H1 (cell line): Measurements from ENCODE around the gene ANAPC10. TPM values are rescaled to one million over a fixed set of nuclear protein-coding genes. Genes with fewer than 3 reads are reported as not detected.

ENCODE experiments used
- MAFK ChIP-seq: IDR thresholded peaks from 2 replicates; pipeline ENCODE4 v1.6.1; 2012; ENCODE audit warnings: low read depth, mild to moderate bottlenecking, improper control_type of control experiment, low read length
- SIN3A ChIP-seq, 2 experiments: IDR thresholded peaks in 1 of 2; conservative IDR thresholded peaks in 1 of 2; 2 replicates each; pipeline ENCODE4 v1.6.1; 2011 to 2012; ENCODE audit warnings: low read length in 2 of 2, improper control_type of control experiment in 1 of 2, low read depth in 1 of 2, mild to moderate bottlenecking in 1 of 2
- SP1 ChIP-seq: IDR thresholded peaks from 2 replicates; pipeline ENCODE4 v1.6.1; 2011; ENCODE audit warnings: low read depth, low read length
- polyA plus RNA-seq, 7 experiments: library from polyadenylated mRNA; depleted of rRNA in 3 of 7; stranded (reverse) in 5 of 7; unstranded in 2 of 7; fragments of >200 nt in 5 of 7; fragments of 200-250 nt in 2 of 7; gene quantifications; 1 replicate in 5 of 7; 2 replicates in 1 of 7; 4 replicates in 1 of 7; pipeline versions ENCODE4 v1.2.1 to v1.2.3, GENCODE V29; 2011 to 2013; ENCODE audit warnings: missing spikeins in 2 of 7, mixed read lengths in 2 of 7
- total RNA-seq: library from RNA; stranded (reverse); fragmentation: NEBNext Ultra II Directional; extraction: Animal tissue kit (Norgen Biotek cat#: 25700); gene quantifications from 2 replicates; pipeline ENCODE4 v1.2.1, GENCODE V29; 2021
- TF ChIP-seq, protein P1 (sequence below): IDR thresholded peaks from 2 replicates; pipeline ENCODE4 v1.6.1; 2012; ENCODE audit warnings: low read length, inconsistent platforms
- TF ChIP-seq, protein P2 (sequence below): IDR thresholded peaks from 2 replicates; pipeline ENCODE4 v1.6.1; 2011; ENCODE audit warnings: low read depth, mild to moderate bottlenecking, low read length; ENCODE audit not compliant: insufficient read depth
- TF ChIP-seq, protein P3 (sequence below): IDR thresholded peaks from 2 replicates; pipeline ENCODE4 v1.6.1; 2012; ENCODE audit warnings: inconsistent platforms

ANAPC10 gene
- total and polyA plus RNA-seq, 2 of the 8 experiments (the other 6 are each of a cell fraction or from before 2014, with no cell fraction given): 17.6 to 23.3 TPM

DNA sequence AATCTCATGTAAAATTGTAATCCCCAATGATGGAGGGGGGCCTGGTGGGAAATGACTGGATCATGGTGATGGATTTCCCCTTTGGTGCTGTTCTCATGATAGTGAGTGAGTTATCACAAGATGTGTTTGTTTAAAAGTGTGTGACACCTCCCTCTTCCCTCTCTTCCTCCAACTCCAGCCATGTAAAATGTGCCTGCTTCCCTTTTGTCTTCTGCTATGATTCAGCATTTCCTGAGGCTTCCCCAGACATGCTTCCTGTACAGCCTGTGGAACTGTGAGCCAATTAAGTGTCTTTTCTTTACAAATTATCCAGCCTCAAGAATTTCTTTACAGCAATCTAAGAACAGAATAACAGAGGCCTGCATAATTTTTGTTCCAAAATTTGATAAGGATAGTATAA, 85.2 kb downstream of the ANAPC10 start (continued):
- TF ChIP-seq, protein P1, sequence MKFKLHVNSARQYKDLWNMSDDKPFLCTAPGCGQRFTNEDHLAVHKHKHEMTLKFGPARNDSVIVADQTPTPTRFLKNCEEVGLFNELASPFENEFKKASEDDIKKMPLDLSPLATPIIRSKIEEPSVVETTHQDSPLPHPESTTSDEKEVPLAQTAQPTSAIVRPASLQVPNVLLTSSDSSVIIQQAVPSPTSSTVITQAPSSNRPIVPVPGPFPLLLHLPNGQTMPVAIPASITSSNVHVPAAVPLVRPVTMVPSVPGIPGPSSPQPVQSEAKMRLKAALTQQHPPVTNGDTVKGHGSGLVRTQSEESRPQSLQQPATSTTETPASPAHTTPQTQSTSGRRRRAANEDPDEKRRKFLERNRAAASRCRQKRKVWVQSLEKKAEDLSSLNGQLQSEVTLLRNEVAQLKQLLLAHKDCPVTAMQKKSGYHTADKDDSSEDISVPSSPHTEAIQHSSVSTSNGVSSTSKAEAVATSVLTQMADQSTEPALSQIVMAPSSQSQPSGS: no peak
- no peak for TF ChIP-seq SP1
- no peak for TF ChIP-seq MAFK
- TF ChIP-seq, protein P2, sequence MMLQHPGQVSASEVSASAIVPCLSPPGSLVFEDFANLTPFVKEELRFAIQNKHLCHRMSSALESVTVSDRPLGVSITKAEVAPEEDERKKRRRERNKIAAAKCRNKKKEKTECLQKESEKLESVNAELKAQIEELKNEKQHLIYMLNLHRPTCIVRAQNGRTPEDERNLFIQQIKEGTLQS: no peak
- TF ChIP-seq, protein P3, sequence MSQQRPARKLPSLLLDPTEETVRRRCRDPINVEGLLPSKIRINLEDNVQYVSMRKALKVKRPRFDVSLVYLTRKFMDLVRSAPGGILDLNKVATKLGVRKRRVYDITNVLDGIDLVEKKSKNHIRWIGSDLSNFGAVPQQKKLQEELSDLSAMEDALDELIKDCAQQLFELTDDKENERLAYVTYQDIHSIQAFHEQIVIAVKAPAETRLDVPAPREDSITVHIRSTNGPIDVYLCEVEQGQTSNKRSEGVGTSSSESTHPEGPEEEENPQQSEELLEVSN: no peak
- TF ChIP-seq SIN3A (conservative IDR thresholded peaks at IDR 0.05 in 1 of 2, IDR thresholded peaks at IDR 0.05 in 1 of 2; ENCODE audit: low read depth in 1 of 2, low read length in 2 of 2): no peak
- TF ChIP-seq, all 59 proteins: peak for 0
